SK-N-SH treated with all-trans-retinoic acid at 6 μM for 48 hours (cell line): ENCODE data around the gene ADGRF1.

Experiments used
- CSDC2 ChIP-seq: fragments of 250-450 bp; sonication (Bioruptor Pico); IDR thresholded peaks from 2 replicates; pipeline ENCODE4 v1.5.0; 2020; ENCODE audit warnings: mild to moderate bottlenecking, moderate library complexity
- ESRRG ChIP-seq: fragments of 250-450 bp; sonication (Bioruptor Pico); IDR thresholded peaks from 2 replicates; pipeline ENCODE4 v1.6.1; 2021; ENCODE audit warnings: mild to moderate bottlenecking
- OSR1 ChIP-seq: fragments of 250-450 bp; sonication (Bioruptor Pico); IDR thresholded peaks from 2 replicates; pipeline ENCODE4 v1.8.0; 2022; ENCODE audit warnings: moderate library complexity, mild to moderate bottlenecking, inconsistent platforms
- PPARA ChIP-seq: fragments of 250-450 bp; sonication (Bioruptor Pico); IDR thresholded peaks from 2 replicates; pipeline ENCODE4 v1.5.0; 2020; ENCODE audit warnings: mild to moderate bottlenecking, borderline replicate concordance
- ZC3H10 ChIP-seq: fragments of 250-450 bp; sonication (Bioruptor Pico); IDR thresholded peaks from 2 replicates; pipeline ENCODE4 v1.5.1; 2021; ENCODE audit warnings: mild to moderate bottlenecking, moderate library complexity
- ZNF8 ChIP-seq: fragments of 450-650 bp; formaldehyde crosslinking; IDR thresholded peaks from 2 replicates; pipeline ENCODE4 v1.5.0; 2020; ENCODE audit warnings: mild to moderate bottlenecking, moderate library complexity
- TF ChIP-seq, protein P1 (sequence below): fragments of 250-450 bp; sonication (Bioruptor Pico); IDR thresholded peaks from 2 replicates; pipeline ENCODE4 v1.8.0; 2020; ENCODE audit warnings: mild to moderate bottlenecking, moderate library complexity, borderline replicate concordance
- TF ChIP-seq, protein P2 (sequence below): fragments of 250-450 bp; sonication (Bioruptor Pico); IDR thresholded peaks from 2 replicates; pipeline ENCODE4 v1.5.1; 2021; ENCODE audit warnings: mild to moderate bottlenecking, moderate library complexity

DNA sequence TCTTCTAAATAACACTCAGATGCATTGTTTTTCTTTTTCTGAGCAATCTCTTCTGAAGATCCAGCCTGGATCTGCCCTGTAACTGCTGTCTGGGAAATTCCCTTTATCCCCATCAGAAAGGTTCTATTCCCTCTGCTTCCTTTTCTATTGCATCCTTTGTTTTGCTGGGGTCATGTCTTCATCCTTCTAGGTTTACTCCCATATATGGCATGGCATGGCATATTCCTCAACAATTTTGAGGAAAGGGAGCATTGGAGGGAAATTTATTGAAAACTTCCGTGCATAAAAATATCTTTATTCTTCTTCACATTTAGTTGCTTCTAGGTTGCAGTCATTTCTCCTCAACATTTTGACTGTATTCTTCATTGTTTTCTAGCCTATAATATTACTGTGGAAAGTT lies 47.2 kb downstream of the ADGRF1 start:
- no peak for TF ChIP-seq PPARA (CRISPR knock-in tag)
- no peak for TF ChIP-seq OSR1
- no peak for TF ChIP-seq ZNF8
- TF ChIP-seq, protein P1, sequence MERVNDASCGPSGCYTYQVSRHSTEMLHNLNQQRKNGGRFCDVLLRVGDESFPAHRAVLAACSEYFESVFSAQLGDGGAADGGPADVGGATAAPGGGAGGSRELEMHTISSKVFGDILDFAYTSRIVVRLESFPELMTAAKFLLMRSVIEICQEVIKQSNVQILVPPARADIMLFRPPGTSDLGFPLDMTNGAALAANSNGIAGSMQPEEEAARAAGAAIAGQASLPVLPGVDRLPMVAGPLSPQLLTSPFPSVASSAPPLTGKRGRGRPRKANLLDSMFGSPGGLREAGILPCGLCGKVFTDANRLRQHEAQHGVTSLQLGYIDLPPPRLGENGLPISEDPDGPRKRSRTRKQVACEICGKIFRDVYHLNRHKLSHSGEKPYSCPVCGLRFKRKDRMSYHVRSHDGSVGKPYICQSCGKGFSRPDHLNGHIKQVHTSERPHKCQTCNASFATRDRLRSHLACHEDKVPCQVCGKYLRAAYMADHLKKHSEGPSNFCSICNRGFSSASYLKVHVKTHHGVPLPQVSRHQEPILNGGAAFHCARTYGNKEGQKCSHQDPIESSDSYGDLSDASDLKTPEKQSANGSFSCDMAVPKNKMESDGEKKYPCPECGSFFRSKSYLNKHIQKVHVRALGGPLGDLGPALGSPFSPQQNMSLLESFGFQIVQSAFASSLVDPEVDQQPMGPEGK (CRISPR knock-in tag) = no peak
- TF ChIP-seq, protein P2, sequence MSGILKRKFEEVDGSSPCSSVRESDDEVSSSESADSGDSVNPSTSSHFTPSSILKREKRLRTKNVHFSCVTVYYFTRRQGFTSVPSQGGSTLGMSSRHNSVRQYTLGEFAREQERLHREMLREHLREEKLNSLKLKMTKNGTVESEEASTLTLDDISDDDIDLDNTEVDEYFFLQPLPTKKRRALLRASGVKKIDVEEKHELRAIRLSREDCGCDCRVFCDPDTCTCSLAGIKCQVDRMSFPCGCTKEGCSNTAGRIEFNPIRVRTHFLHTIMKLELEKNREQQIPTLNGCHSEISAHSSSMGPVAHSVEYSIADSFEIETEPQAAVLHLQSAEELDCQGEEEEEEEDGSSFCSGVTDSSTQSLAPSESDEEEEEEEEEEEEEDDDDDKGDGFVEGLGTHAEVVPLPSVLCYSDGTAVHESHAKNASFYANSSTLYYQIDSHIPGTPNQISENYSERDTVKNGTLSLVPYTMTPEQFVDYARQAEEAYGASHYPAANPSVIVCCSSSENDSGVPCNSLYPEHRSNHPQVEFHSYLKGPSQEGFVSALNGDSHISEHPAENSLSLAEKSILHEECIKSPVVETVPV (CRISPR knock-in tag) = no peak
- TF ChIP-seq ESRRG (CRISPR knock-in tag) = no peak
- TF ChIP-seq ZC3H10 (CRISPR knock-in tag) = no peak
- no peak for TF ChIP-seq CSDC2 (CRISPR knock-in tag)
